Natural killer cell (primary cell): ENCODE results near the gene SMAP1. TPM values are rescaled to one million over a fixed set of nuclear protein-coding genes. Genes with fewer than 3 reads are reported as not detected.

Experiments
- total RNA-seq, 4 donors: library from RNA; stranded (reverse); fragments of 120-200 nt in 1 of 4; gene quantifications; one replicate each; pipeline versions ENCODE4 v1.2.3 to v1.2.4, GENCODE V29; 2013 to 2022

SMAP1 gene
- total RNA-seq, 3 donors from 2014 or later (not counting 1 experiment from before 2014, with no cell fraction given), result 28.6 to 35.4 (median 30.6) TPM

Other genes starting within 250 kb of the SMAP1 start
- gene SDHAF4, start 101.0 kb upstream of the SMAP1 start, total RNA-seq, result 1 to 10 TPM; 2.7 to 7.1 (median 5.4) TPM